Stimulated activated effector memory CD8-positive, alpha-beta T cell treated with anti-CD3 and anti-CD28 coated beads, Interleukin-12 subunit alpha, Interleukin-12 subunit beta, amount 100 ng/mL, for 72 hours (primary cell): ENCODE measurements around the gene LRRC7.
"Not testable (repeated sequence)": the region's sequence is repeated elsewhere in the genome, so short reads cannot be mapped to it uniquely, and the experiment has no call there.

Experiments used
- ATAC-seq: fragments of 150-1000 bp; cut with Tn5 transposase; 2 replicates; pipeline ENCODE4 v1.10.0; 2021
- DNase-seq, 2 donors: peaks; one replicate each; pipeline ENCODE4 v3.0.0; 2021 to 2022; ENCODE audit warnings: low spot score in 2 of 2
- H3K27ac Mint-ChIP-seq: one replicate; pipeline ENCODE4 v1.8.0; 2022; ENCODE audit warnings: mild to moderate bottlenecking, mixed read lengths
- H3K36me3 Mint-ChIP-seq: one replicate; pipeline ENCODE4 v1.8.0; 2022; ENCODE audit warnings: mild to moderate bottlenecking, mixed read lengths
- H3K4me1 Mint-ChIP-seq: one replicate; pipeline ENCODE4 v1.8.0; 2022; ENCODE audit warnings: mixed read lengths
- H3K4me3 Mint-ChIP-seq: one replicate; pipeline ENCODE4 v1.8.0; 2022; ENCODE audit warnings: mild to moderate bottlenecking, mixed read lengths
- H3K9me3 Mint-ChIP-seq: one replicate; pipeline ENCODE4 v1.8.0; 2022; ENCODE audit warnings: mixed read lengths

The LRRC7 gene

DNA sequence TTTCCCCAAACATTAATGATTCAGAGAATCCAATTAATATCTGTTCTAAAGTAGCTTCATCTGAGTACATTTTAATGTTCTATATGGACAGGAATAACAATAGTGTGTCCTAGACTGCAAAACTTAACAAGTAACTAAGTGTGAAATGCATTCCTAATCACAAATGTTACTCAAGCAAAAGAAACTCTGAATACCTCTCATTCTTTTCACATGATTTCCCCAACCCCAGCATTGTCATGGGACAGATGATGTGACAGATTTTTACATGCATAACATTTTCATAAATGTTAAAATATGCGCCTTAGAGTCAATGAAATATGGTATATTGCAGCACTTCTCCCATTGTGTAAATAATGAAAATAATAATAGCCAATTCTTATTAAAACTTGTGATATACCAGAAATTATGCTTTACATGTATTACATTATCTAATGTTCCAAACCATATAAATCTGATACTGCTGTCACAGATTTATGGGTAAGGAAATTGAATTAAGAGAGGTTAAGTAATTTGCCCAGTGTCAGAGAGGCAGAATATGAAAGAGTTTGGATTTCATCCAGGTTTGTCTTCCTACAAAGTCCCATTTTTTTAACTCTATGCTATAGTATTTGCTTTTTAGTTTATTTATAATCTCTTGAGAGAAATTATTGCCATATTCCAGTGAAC, 269.4 kb downstream of the LRRC7 start:
- DNase-seq = no peak
- no peak for ATAC-seq
- H3K4me1 Mint-ChIP-seq = no peaks in the 10 kb centered on the region

DNA sequence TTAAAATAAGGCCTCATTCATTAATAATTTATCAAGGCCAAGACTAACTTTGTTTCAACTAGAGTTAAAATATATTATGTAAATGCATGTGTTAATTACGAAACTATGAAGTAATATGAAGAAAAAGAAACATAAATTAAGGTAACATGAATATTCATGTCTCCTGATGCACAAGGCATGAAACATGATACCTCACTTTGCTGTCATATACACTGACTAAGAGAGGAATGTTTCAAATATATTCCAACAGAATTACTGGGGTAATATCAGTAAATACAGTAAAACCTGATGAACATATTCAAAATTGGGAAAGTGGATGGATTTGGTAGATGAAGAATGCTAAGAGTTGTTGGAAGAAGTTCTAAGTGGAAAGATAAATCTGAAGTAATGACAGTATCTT, 274.6 kb downstream of the LRRC7 start:
- no peak overlapping the region for H3K27ac Mint-ChIP-seq
- no peaks in the 10 kb centered on the region for H3K36me3 Mint-ChIP-seq
- no peak overlapping the region for H3K4me3 Mint-ChIP-seq
- DNase-seq (no peak), ATAC-seq (no peak)
- H3K9me3 Mint-ChIP-seq = peaks cover 3% of the 10 kb centered on the region
- H3K4me1 Mint-ChIP-seq = no peaks in the 10 kb centered on the region

More for the DNA sequence above, 269.4 kb downstream of the LRRC7 start:
- Mint-ChIP-seq H3K9me3 (peaks cover 2% of the 10 kb centered on the region), H3K27ac (no peak overlapping the region), H3K36me3 (no peaks in the 10 kb centered on the region), H3K4me3 (no peak overlapping the region)

DNA sequence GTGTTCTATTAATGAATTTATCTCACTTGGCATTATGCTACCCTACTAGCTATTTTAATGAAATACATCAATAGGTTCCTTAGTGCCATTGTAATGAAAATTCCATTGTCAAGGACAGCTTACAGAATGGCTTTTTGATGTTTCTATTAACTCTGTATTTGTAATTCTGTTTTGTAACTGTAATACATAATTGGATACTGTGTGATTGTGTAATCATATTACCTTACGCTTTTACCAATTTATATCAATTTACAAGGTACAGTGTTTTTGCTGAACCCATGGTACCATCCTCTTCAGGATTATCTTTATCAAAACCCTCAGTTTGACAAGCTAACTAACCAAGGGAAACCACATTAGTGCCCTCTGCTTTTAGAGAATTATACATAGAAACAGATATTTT, 277.9 kb downstream of the LRRC7 start:
- no peak for DNase-seq
- Mint-ChIP-seq H3K9me3 (peaks cover 8% of the 10 kb centered on the region), H3K4me3 (no peak overlapping the region), H3K4me1 (no peaks in the 10 kb centered on the region), H3K36me3 (no peaks in the 10 kb centered on the region), H3K27ac (no peak overlapping the region)
- no peak for ATAC-seq

DNA sequence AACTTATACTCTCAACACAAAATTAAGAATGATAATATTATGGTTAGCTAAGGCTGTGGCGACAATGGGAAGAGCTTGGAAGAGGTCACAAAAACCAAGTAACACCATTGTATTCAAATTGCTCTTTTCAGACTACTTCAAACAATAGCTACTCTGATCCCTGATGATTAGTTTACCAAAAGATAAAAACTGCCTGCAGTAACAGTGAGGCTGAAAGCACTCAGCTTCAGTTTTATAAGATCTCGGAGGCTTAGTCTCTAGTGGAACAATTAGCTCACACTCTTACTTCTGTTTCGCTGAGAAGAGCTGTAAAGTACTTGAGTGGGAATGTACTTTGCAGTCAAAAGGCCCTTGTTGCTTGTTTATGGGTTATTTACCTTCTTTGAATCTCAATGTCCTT, 278.5 kb downstream of the LRRC7 start:
- Mint-ChIP-seq H3K27ac (no peak overlapping the region), H3K9me3 (peaks cover 8% of the 10 kb centered on the region), H3K4me1 (no peaks in the 10 kb centered on the region), H3K4me3 (no peak overlapping the region), H3K36me3 (no peaks in the 10 kb centered on the region)
- DNase-seq (no peak), ATAC-seq (no peak)

DNA sequence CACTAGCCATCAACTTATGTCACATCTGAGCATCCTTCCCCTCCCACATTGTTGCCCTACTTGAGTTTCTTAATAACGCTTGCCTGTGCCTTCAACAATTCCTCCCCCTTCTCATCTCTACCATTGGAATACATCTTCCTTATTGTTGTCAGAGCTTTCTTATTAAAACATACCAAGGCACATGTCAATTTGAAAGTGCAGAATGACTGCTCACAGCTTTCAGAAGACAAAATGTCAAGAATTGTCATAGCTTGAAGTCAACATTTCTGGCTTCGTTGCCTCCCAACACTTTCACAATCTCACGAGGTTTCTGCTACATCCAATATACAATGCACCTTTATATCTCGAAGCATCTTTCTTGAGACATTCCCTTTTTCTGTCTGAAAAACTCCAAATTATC, 279.9 kb downstream of the LRRC7 start:
- no peaks in the 10 kb centered on the region for H3K4me1 Mint-ChIP-seq
- peaks cover 8% of the 10 kb centered on the region for H3K9me3 Mint-ChIP-seq
- no peak overlapping the region for H3K4me3 Mint-ChIP-seq
- H3K36me3 Mint-ChIP-seq = no peaks in the 10 kb centered on the region
- H3K27ac Mint-ChIP-seq = no peak overlapping the region
- DNase-seq = no peak
- ATAC-seq = no peak

DNA sequence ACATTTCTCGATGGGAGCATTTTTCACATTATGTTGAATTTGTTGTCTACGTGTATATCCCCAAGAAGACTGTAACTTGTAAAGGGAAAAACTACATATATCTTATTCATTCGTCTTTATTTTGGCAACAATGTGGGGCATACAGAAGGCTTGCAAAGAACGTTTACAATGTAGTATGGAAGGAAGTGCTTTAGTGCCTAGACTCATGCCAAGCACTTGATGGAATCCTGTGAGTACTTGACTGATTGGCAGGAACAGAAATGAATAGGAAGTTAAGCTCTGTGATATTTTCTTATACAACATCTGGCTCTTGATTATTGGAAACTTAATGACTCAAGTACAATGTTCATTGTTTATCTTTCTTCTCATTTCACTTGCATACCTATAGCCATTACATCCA, 284.4 kb downstream of the LRRC7 start:
- ATAC-seq = no peak
- Mint-ChIP-seq H3K4me1 (no peaks in the 10 kb centered on the region), H3K4me3 (no peak overlapping the region), H3K27ac (no peak overlapping the region), H3K36me3 (no peaks in the 10 kb centered on the region), H3K9me3 (peaks cover 7% of the 10 kb centered on the region)
- DNase-seq = no peak

DNA sequence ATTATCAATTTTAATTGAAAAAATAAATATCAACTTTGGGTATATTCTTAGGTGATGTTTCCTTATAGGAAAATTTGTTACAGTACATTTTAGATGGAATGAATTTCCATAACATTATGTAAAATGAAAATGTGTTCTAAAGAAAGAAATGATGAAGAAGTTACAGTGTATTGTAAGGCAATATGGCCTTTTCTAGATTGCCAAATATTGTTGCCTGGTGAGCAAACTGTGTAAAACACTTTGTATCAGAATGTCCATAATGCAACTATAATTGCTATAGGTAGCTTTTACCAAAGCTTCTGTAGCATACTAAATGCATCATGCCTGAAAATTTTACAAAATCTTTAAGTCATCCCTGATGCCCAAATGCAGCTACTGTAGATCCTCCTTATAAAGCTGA, 285.0 kb downstream of the LRRC7 start:
- ATAC-seq = no peak
- H3K27ac Mint-ChIP-seq = no peak overlapping the region
- H3K9me3 Mint-ChIP-seq = peaks cover 3% of the 10 kb centered on the region
- no peaks in the 10 kb centered on the region for H3K4me1 Mint-ChIP-seq
- no peak overlapping the region for H3K4me3 Mint-ChIP-seq
- H3K36me3 Mint-ChIP-seq = no peaks in the 10 kb centered on the region
- no peak for DNase-seq

DNA sequence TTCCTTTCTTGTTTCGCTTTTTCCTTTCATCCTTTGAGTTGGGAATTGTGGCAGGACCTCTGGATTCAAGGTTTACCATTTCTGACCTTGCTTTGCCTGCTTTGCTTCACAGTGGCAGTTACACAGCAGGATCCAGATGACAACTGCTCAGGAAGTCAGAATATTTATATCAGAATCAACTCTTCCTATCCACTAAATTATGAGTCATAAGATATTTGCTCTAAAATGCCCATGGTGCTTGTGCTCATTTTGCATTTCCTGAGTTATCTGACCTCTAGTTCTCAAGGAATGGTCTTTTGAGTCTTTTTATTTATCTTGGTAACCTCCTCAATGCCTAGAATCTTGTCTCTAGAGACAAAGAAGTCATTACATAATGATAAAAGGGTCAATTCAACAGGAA, 290.8 kb downstream of the LRRC7 start:
- DNase-seq = no peak
- ATAC-seq = no peak
- no peaks in the 10 kb centered on the region for H3K4me1 Mint-ChIP-seq
- peaks cover 2% of the 10 kb centered on the region for H3K9me3 Mint-ChIP-seq
- no peak overlapping the region for H3K27ac Mint-ChIP-seq
- no peaks in the 10 kb centered on the region for H3K36me3 Mint-ChIP-seq
- no peak overlapping the region for H3K4me3 Mint-ChIP-seq

DNA sequence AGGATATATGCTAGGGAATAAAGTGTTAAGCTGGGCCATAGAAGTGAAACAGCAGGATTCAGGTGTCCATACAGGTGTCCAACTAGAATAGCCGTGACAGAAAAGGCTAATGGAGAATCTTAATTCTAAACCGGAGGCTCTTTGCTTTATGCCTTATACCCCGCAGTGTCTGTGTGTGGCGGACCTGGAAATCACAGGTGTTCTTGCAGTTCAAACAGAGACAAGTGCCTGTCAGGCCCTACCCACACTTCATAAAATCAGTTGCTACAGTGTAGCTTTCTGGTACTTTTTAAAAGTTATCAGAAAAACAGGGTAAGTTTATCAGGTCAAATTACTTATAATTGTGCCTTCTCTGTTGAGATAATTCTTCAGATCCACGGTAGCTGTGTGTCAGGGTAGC, 293.9 kb downstream of the LRRC7 start:
- Mint-ChIP-seq H3K9me3 (peaks cover 5% of the 10 kb centered on the region), H3K27ac (no peak overlapping the region), H3K4me1 (no peaks in the 10 kb centered on the region), H3K4me3 (no peak overlapping the region), H3K36me3 (no peaks in the 10 kb centered on the region)
- ATAC-seq (no peak), DNase-seq (no peak)

DNA sequence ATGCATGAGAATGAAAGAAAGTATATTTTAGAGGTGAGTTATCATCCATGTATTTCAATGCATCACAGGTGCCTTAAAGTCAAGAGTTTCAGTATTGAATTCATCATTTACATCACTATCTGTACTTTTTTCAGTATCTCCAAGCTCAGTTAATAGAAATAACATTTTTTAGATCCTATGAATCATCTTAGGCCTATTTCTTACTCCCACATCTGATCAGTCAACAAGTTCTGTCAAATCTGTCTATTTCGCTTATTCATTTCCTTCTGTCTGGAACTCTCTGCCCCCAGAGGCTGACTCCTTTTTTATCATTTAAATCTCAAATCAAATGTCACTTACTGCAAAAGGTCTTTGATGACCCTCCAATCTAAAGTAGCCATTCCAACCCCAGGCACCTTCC, 295.2 kb downstream of the LRRC7 start:
- Mint-ChIP-seq H3K9me3 (peaks cover 10% of the 10 kb centered on the region), H3K4me3 (no peak overlapping the region), H3K36me3 (no peaks in the 10 kb centered on the region), H3K27ac (no peak overlapping the region), H3K4me1 (no peaks in the 10 kb centered on the region)
- DNase-seq = no peak
- no peak for ATAC-seq

DNA sequence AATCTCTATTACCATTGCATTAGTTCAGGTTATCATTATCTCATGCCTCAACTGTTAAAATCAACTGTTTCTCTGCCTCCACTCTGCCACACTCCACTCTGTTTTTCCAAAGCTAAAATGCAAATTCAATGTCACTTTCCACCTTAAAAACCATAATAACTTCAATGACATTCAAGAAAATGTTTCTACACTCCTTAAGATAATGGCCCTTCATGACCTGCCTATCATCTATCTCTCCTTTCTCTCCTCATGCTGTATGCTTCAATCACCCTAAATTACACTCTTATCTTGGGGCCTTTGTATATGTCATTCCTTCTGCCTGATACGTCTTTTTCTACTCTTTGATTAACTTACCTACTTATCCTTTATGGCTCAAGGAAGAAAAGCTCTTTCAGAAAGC, 296.0 kb downstream of the LRRC7 start:
- no peak for ATAC-seq
- DNase-seq = no peak
- Mint-ChIP-seq H3K4me3 (no peak overlapping the region), H3K27ac (no peak overlapping the region), H3K9me3 (peaks cover 10% of the 10 kb centered on the region), H3K36me3 (no peaks in the 10 kb centered on the region), H3K4me1 (no peaks in the 10 kb centered on the region)

DNA sequence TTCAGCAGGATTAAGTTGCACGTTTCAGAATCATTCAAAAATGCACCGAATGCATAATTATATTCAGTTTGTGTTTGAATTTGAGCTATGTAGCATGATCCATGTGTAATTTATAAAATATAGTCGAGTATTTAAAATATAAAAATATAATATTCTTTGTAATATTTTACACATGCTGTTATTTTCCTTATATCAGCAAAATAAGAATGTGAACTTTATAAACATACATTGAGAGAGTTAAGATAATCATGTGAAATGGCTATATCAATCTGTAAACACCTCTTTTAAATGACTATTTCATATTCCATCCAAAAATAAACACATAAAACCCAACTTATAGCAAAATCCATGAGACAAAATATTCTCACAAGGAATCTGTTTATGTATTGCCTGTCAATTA, 303.7 kb downstream of the LRRC7 start:
- peaks cover 8% of the 10 kb centered on the region for H3K9me3 Mint-ChIP-seq

DNA sequence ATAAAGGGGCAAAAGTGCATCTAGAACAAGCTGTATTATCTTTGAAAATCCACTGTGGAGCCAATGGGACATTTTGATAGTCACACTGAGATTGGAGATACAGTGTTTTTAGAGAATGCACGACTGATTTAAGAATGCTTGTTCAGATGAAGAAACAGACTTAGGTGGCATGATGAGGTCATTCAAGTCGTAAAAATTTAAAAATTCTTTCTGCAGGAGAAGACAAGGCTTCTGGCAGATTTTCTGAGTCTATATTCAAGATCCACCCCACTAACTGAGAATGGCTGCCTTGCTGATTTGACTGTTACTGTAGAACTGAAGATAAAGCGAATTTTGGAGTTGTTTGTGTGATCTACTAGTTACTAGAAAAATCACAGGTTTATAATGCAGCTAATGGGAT, 310.6 kb downstream of the LRRC7 start:
- Mint-ChIP-seq H3K4me3 (no peak overlapping the region), H3K4me1 (no peaks in the 10 kb centered on the region), H3K27ac (no peak overlapping the region), H3K9me3 (peaks cover 6% of the 10 kb centered on the region), H3K36me3 (no peaks in the 10 kb centered on the region)
- no peak for ATAC-seq
- no peak for DNase-seq

More for the DNA sequence above, 303.7 kb downstream of the LRRC7 start:
- no peak for DNase-seq
- H3K27ac Mint-ChIP-seq = no peak overlapping the region
- H3K4me3 Mint-ChIP-seq = no peak overlapping the region
- H3K36me3 Mint-ChIP-seq = no peaks in the 10 kb centered on the region
- H3K4me1 Mint-ChIP-seq = no peaks in the 10 kb centered on the region
- ATAC-seq = no peak

DNA sequence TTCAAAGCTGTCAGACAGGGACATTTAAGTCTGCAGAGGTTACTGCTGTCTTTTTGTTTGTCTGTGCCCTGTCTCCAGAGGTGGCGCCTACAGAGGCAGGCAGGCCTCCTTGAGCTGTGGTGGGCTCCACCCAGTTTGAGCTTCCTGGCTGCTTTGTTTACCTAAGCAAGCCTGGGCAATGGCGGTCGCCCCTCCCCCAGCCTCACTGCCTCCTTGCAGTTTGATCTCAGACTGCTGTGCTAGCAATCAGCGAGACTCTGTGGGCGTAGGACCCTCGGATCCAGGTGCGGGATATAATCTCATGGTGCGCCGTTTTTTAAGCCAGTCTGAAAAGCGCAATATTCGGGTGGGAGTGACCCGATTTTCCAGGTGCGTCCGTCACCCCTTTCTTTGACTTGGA, 320.3 kb downstream of the LRRC7 start:
- ATAC-seq, H3K27ac Mint-ChIP-seq, DNase-seq, H3K4me1 Mint-ChIP-seq, H3K36me3 Mint-ChIP-seq, H3K4me3 Mint-ChIP-seq, H3K9me3 Mint-ChIP-seq: not testable (repeated sequence)

DNA sequence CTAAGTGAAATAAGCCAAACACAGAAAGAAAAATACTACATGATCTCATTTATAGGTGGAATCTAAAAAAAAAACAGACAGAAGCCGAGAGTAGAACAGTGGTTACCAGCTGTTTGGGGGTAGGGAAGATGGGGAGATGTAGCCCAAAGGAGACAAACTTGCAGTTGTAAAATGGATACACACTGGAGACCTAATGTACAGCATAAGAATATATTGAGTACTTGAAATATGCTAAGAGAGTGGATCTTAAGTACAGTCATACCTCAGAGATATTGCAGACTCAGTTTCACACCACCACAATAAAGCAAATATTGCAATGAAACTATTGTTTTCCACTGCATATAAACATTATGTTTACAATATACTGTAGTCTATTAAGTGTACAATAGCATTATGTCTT, 320.9 kb downstream of the LRRC7 start:
- Mint-ChIP-seq H3K9me3 (peaks cover 9% of the 10 kb centered on the region), H3K4me3 (no peak overlapping the region), H3K27ac (no peak overlapping the region), H3K36me3 (no peaks in the 10 kb centered on the region), H3K4me1 (no peaks in the 10 kb centered on the region)
- no peak for ATAC-seq
- DNase-seq = no peak

DNA sequence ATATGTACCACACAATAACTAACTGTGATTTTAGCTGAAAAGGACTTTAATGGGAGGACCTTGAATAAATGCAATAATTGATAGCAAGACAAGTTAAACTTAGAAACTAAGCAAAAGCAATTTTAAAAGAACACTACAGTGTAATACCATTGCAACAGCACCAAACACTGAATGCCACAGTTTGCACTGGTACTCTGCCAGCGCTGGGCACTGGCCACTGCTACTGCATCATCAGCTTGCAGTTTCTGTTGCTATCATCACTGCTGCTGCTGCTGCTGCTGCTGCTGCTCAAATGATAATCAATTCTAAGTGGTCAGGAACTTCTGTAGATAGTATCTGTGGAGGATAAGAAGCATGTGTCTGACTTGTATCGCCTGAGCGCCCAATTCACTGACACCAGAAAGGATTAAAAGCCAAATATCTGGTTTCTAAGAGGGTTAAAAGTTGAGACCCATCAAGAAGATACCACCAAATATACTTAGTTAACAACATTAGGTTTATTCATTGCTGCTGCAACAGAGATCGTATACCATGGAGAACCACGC, 330.8 kb downstream of the LRRC7 start:
- no peak overlapping the region for H3K4me3 Mint-ChIP-seq
- no peak for DNase-seq
- no peaks in the 10 kb centered on the region for H3K36me3 Mint-ChIP-seq
- ATAC-seq = no peak
- H3K4me1 Mint-ChIP-seq = no peaks in the 10 kb centered on the region
- peaks cover 3% of the 10 kb centered on the region for H3K9me3 Mint-ChIP-seq
- no peak overlapping the region for H3K27ac Mint-ChIP-seq
